Measurements from ENCODE around the gene FHIT. TPM values are rescaled to one million over a fixed set of nuclear protein-coding genes. Genes with fewer than 3 reads are reported as not detected.

Gene FHIT
- total RNA-seq, 2 donors from 2014 or later: 2.9 to 12.2 TPM

GRCh38 chr3:60308808-60309207, 942.4 kb downstream of the FHIT start:
- H3K36me3 Mint-ChIP-seq (ENCODE audit: low read depth): no peaks in the 10 kb centered on the region

GRCh38 chr3:60307562-60308199, 943.6 kb downstream of the FHIT start:
- ATAC-seq (replicated peaks): no peak
- Mint-ChIP-seq H3K4me1 (no peaks in the 10 kb centered on the region), H3K36me3 (ENCODE audit: low read depth) (no peaks in the 10 kb centered on the region), H3K9me3 (no peaks in the 10 kb centered on the region), H3K27ac (no peak overlapping the region), H3K27me3 (no peaks in the 10 kb centered on the region), H3K4me3 (no peak overlapping the region)

More at GRCh38 chr3:60308808-60309207, 942.4 kb downstream of the FHIT start:
- no peaks in the 10 kb centered on the region for H3K9me3 Mint-ChIP-seq
- H3K4me3 Mint-ChIP-seq: no peak overlapping the region
- no peak overlapping the region for H3K27ac Mint-ChIP-seq
- ATAC-seq (replicated peaks): no peak
- H3K4me1 Mint-ChIP-seq: no peaks in the 10 kb centered on the region
- H3K27me3 Mint-ChIP-seq: no peaks in the 10 kb centered on the region

GRCh38 chr3:60304112-60304511, 947.1 kb downstream of the FHIT start:
- Mint-ChIP-seq H3K27ac (no peak overlapping the region), H3K9me3 (no peaks in the 10 kb centered on the region), H3K4me1 (no peaks in the 10 kb centered on the region), H3K36me3 (ENCODE audit: low read depth) (no peaks in the 10 kb centered on the region), H3K27me3 (no peaks in the 10 kb centered on the region), H3K4me3 (no peak overlapping the region)
- ATAC-seq (replicated peaks): no peak

GRCh38 chr3:60303160-60303559, 948.1 kb downstream of the FHIT start:
- Mint-ChIP-seq H3K27me3 (no peaks in the 10 kb centered on the region), H3K9me3 (no peaks in the 10 kb centered on the region), H3K4me3 (no peak overlapping the region), H3K27ac (no peak overlapping the region), H3K36me3 (ENCODE audit: low read depth) (no peaks in the 10 kb centered on the region), H3K4me1 (no peaks in the 10 kb centered on the region)
- ATAC-seq (replicated peaks): no peak

- H3K27ac Mint-ChIP-seq: no peak overlapping the region
- H3K27me3 Mint-ChIP-seq: no peaks in the 10 kb centered on the region
- no peaks in the 10 kb centered on the region for H3K36me3 Mint-ChIP-seq (ENCODE audit: low read depth)
- H3K4me1 Mint-ChIP-seq: no peaks in the 10 kb centered on the region
- H3K4me3 Mint-ChIP-seq: no peak overlapping the region
- no peak for ATAC-seq (replicated peaks)
- no peaks in the 10 kb centered on the region for H3K9me3 Mint-ChIP-seq
These were observed 950.1 kb downstream of the FHIT start for GRCh38 chr3:60301142-60301541.

- no peak for ATAC-seq (replicated peaks)
- H3K4me1 Mint-ChIP-seq: no peaks in the 10 kb centered on the region
- H3K27me3 Mint-ChIP-seq: no peaks in the 10 kb centered on the region
- H3K27ac Mint-ChIP-seq: no peak overlapping the region
- H3K4me3 Mint-ChIP-seq: no peak overlapping the region
- H3K36me3 Mint-ChIP-seq (ENCODE audit: low read depth): no peaks in the 10 kb centered on the region
- H3K9me3 Mint-ChIP-seq: no peaks in the 10 kb centered on the region
These were observed 953.1 kb downstream of the FHIT start for GRCh38 chr3:60298141-60298540.

- no peaks in the 10 kb centered on the region for H3K27me3 Mint-ChIP-seq
- no peaks in the 10 kb centered on the region for H3K4me1 Mint-ChIP-seq
- ATAC-seq (replicated peaks): peak; percentile 43
- no peaks in the 10 kb centered on the region for H3K9me3 Mint-ChIP-seq
- no peak overlapping the region for H3K4me3 Mint-ChIP-seq
- no peak overlapping the region for H3K27ac Mint-ChIP-seq
- no peaks in the 10 kb centered on the region for H3K36me3 Mint-ChIP-seq (ENCODE audit: low read depth)
These were observed 957.1 kb downstream of the FHIT start for GRCh38 chr3:60294181-60294580.

- Mint-ChIP-seq H3K9me3 (no peaks in the 10 kb centered on the region), H3K36me3 (ENCODE audit: low read depth) (no peaks in the 10 kb centered on the region), H3K27me3 (no peaks in the 10 kb centered on the region), H3K4me1 (no peaks in the 10 kb centered on the region), H3K4me3 (no peak overlapping the region), H3K27ac (no peak overlapping the region)
- no peak for ATAC-seq (replicated peaks)
These were observed 960.1 kb downstream of the FHIT start for GRCh38 chr3:60291115-60291514.

- Mint-ChIP-seq H3K4me1 (no peaks in the 10 kb centered on the region), H3K27me3 (no peaks in the 10 kb centered on the region), H3K4me3 (no peak overlapping the region), H3K27ac (no peak overlapping the region), H3K9me3 (no peaks in the 10 kb centered on the region), H3K36me3 (ENCODE audit: low read depth) (no peaks in the 10 kb centered on the region)
- ATAC-seq (replicated peaks): no peak
These were observed 961.1 kb downstream of the FHIT start for GRCh38 chr3:60290122-60290492.

GRCh38 chr3:60289341-60290121, 961.7 kb downstream of the FHIT start:
- no peak overlapping the region for H3K4me3 Mint-ChIP-seq
- H3K27me3 Mint-ChIP-seq: no peaks in the 10 kb centered on the region
- ATAC-seq (replicated peaks): no peak
- no peaks in the 10 kb centered on the region for H3K4me1 Mint-ChIP-seq
- H3K9me3 Mint-ChIP-seq: no peaks in the 10 kb centered on the region
- no peaks in the 10 kb centered on the region for H3K36me3 Mint-ChIP-seq (ENCODE audit: low read depth)
- no peak overlapping the region for H3K27ac Mint-ChIP-seq

GRCh38 chr3:60282866-60283265, 968.4 kb downstream of the FHIT start:
- Mint-ChIP-seq H3K9me3 (no peaks in the 10 kb centered on the region), H3K27me3 (no peaks in the 10 kb centered on the region), H3K36me3 (ENCODE audit: low read depth) (no peaks in the 10 kb centered on the region), H3K4me1 (no peaks in the 10 kb centered on the region), H3K4me3 (no peak overlapping the region), H3K27ac (no peak overlapping the region)
- ATAC-seq (replicated peaks): no peak

- no peak for ATAC-seq (replicated peaks)
- H3K27ac Mint-ChIP-seq: no peak overlapping the region
- H3K4me3 Mint-ChIP-seq: no peak overlapping the region
- H3K9me3 Mint-ChIP-seq: no peaks in the 10 kb centered on the region
- H3K36me3 Mint-ChIP-seq (ENCODE audit: low read depth): no peaks in the 10 kb centered on the region
- H3K27me3 Mint-ChIP-seq: peaks cover 3% of the 10 kb centered on the region
- H3K4me1 Mint-ChIP-seq: no peaks in the 10 kb centered on the region
These were observed 969.3 kb downstream of the FHIT start for GRCh38 chr3:60281970-60282369.

- H3K27me3 Mint-ChIP-seq: peaks cover 7% of the 10 kb centered on the region
- H3K9me3 Mint-ChIP-seq: no peaks in the 10 kb centered on the region
- H3K4me3 Mint-ChIP-seq: no peak overlapping the region
- no peak overlapping the region for H3K27ac Mint-ChIP-seq
- no peak for ATAC-seq (replicated peaks)
- H3K36me3 Mint-ChIP-seq (ENCODE audit: low read depth): no peaks in the 10 kb centered on the region
- H3K4me1 Mint-ChIP-seq: no peaks in the 10 kb centered on the region
These were observed 973.9 kb downstream of the FHIT start for GRCh38 chr3:60277361-60277800.

GRCh38 chr3:60276615-60277014, 974.6 kb downstream of the FHIT start:
- no peak for ATAC-seq (replicated peaks)
- no peaks in the 10 kb centered on the region for H3K36me3 Mint-ChIP-seq (ENCODE audit: low read depth)
- no peak overlapping the region for H3K4me3 Mint-ChIP-seq
- H3K27ac Mint-ChIP-seq: no peak overlapping the region
- no peaks in the 10 kb centered on the region for H3K9me3 Mint-ChIP-seq
- H3K4me1 Mint-ChIP-seq: no peaks in the 10 kb centered on the region
- peaks cover 7% of the 10 kb centered on the region for H3K27me3 Mint-ChIP-seq

- Mint-ChIP-seq H3K36me3 (ENCODE audit: low read depth) (no peaks in the 10 kb centered on the region), H3K9me3 (no peaks in the 10 kb centered on the region), H3K27ac (no peak overlapping the region)
These were observed 976.6 kb downstream of the FHIT start for GRCh38 chr3:60274646-60275045.

More at GRCh38 chr3:60274646-60275045, 976.6 kb downstream of the FHIT start:
- ATAC-seq (replicated peaks): no peak
- Mint-ChIP-seq H3K4me3 (no peak overlapping the region), H3K4me1 (no peaks in the 10 kb centered on the region), H3K27me3 (peaks cover 7% of the 10 kb centered on the region)
